Muscle of arm (tissue), 12 donors: ENCODE results near the gene TBCE. TPM values are rescaled to one million over a fixed set of nuclear protein-coding genes. Genes with fewer than 3 reads are reported as not detected.
A peak's percentile ranks its signal among the peaks of the same experiment; 100 is the strongest.

ENCODE experiments used
- DNase-seq: peaks from one replicate; pipeline ENCODE4 v3.0.0-alpha.2; 2013
- polyA plus RNA-seq, 12 donors: library from polyadenylated mRNA; unstranded; fragments of 120-200 nt; gene quantifications; one replicate each; pipeline ENCODE4 v1.2.1, GENCODE V29; 2013; ENCODE audit not compliant: insufficient read length in 12 of 12

TBCE gene
- polyA plus RNA-seq, 12 donors = 32.2 to 64.2 (median 56.0) TPM; not detected in 1

DNA sequence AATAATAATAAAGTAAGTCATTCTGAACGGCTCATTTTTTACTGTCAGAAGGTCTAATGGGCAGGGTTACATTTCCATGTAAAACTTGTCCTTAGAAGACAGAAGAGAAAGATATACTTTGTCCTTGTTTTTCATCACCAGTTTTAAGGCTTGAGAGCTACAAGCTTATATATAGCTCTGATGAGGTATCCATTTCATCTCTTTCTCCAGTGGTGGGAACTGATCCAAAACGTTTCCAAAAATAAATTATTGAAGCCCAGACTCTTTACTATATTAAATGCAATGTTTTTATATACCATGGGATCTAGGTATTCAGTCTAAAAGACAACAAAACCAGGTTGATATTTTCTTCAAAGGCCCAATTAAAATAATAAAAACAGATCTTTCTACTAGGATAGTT, 128.3 kb downstream of the TBCE start:
- peak; percentile 10 for DNase-seq

DNA sequence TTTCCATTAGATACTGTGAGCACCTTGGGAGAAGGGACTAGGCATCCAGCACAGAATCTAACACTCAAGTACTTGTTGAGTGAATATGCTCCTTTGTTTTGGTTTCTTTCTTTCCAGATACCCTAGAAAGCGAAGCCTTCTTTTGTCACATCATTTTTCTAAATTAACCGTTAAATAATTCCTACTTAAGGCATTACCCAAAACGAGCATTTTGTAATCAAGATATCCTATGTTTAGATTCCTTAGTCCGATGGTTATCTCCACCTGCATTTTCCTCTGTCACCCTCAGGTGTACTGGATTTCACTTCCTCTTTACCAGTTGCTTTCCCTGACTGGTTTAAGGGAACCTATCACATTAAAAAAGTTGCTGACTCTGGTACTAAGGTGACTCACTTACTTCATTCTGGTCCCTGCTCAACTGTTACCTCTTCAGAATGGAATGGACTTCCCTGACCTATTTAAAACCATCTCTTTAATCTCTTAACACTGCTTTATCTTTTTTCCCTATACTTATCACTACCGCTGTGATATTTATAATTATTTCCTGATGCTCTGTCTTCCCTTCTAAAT, 133.8 kb downstream of the TBCE start:
- no peak for DNase-seq

Other genes with a start within 250 kb of the TBCE start
- 100 to 1,000 TPM in 10 of 12 donors, 10 to 100 TPM in 1, not detected in 1; 92.5 to 197 (median 169) TPM for gene TOMM20, start 238.6 kb upstream of the TBCE start, polyA plus RNA-seq
- 100 to 1,000 TPM in 1 of 12 donors, 10 to 100 TPM in 10, not detected in 1; 58.8 to 186 (median 63.8) TPM for gene RBM34, start 206.2 kb upstream of the TBCE start, polyA plus RNA-seq
- gene ARID4B, start 39.2 kb upstream of the TBCE start, polyA plus RNA-seq = 10 to 100 TPM in 11 of 12 donors, not detected in 1; 20.1 to 52.3 (median 24.5) TPM
- 10 to 100 TPM in 11 of 12 donors, not detected in 1; 35.0 to 47.3 (median 41.1) TPM for gene GGPS1, start 38.9 kb upstream of the TBCE start, polyA plus RNA-seq
- gene B3GALNT2, start 137.0 kb downstream of the TBCE start, polyA plus RNA-seq = 10 to 100 TPM in 11 of 12 donors, not detected in 1; 16.5 to 32.8 (median 24.9) TPM